ENCODE data around the gene KLHDC8A.

Gene KLHDC8A

GRCh38 chr1:205375835-205376545, 19.3 kb upstream of the KLHDC8A start (continued):
- TF ChIP-seq TSHZ1 (tag by site-specific recombination; IDR thresholded peaks at IDR 0.05; ENCODE audit: borderline replicate concordance): no peak
- no peak for TF ChIP-seq PRDM6 (tag by site-specific recombination; IDR thresholded peaks at IDR 0.05)
- peak; percentile 28; the same call in 1 of the 2 replicates for TF ChIP-seq SP3 (tag by site-specific recombination; IDR thresholded peaks at IDR 0.05)
- no peak for TF ChIP-seq WT1 (tag by site-specific recombination; IDR thresholded peaks at IDR 0.05)
- peak; percentile 94 for TF ChIP-seq PRDM10 (tag by site-specific recombination; IDR thresholded peaks at IDR 0.05)
- no peak for TF ChIP-seq GLIS2 (tag by site-specific recombination; IDR thresholded peaks at IDR 0.05)
- no peak for TF ChIP-seq ZNF623 (tag by site-specific recombination; IDR thresholded peaks at IDR 0.05)
- TF ChIP-seq ZNF311 (tag by site-specific recombination; IDR thresholded peaks at IDR 0.05; ENCODE audit: borderline replicate concordance): no peak
- peak; percentile 79 for TF ChIP-seq ZNF600 (tag by site-specific recombination; IDR thresholded peaks at IDR 0.05)
- no peak for TF ChIP-seq INSM2 (tag by site-specific recombination; IDR thresholded peaks at IDR 0.05)
- TF ChIP-seq ZNF132 (tag by site-specific recombination; IDR thresholded peaks at IDR 0.05; ENCODE audit: borderline replicate concordance): no peak

GRCh38 chr1:205374210-205375078, 17.7 kb upstream of the KLHDC8A start:
- no peaks in the 10 kb centered on the region for H3K36me3 ChIP-seq (ENCODE audit: control insufficient read depth in 2 of 2, insufficient read depth in 1 of 2, low read length in 2 of 2)
- ChIA-PET POLR2A (no interaction called here), CTCF (interaction anchor here (0.6 to 2.5 kb wide), 6 partner anchors 20 to 111 kb away, joined by 3 to 19 read pairs (median 6); no protein-coding TSS in a partner anchor)
- H3K9me3 ChIP-seq (ENCODE audit: control insufficient read depth, insufficient read depth, low read depth, low read length): no peaks in the 10 kb centered on the region
- H3K4me3 ChIP-seq (ENCODE audit: low read depth, low read length): no peak overlapping the region
- peaks cover 35% of the 10 kb centered on the region for H3K4me1 ChIP-seq (ENCODE audit: control insufficient read depth, insufficient read depth, low read length)
- H3K27ac ChIP-seq (ENCODE audit: extremely low read depth, low read depth, low read length): no peak overlapping the region; the same call in 1 of the 2 replicates
- TF ChIP-seq ZNF488 (tag by site-specific recombination; IDR thresholded peaks at IDR 0.05) (no peak), ZNF664 (tag by site-specific recombination; IDR thresholded peaks at IDR 0.05) (no peak), FEZF1 (tag by site-specific recombination; IDR thresholded peaks at IDR 0.05) (peak; percentile 80), PRDM10 (tag by site-specific recombination; IDR thresholded peaks at IDR 0.05) (peak; percentile 96), ZNF660 (tag by site-specific recombination; IDR thresholded peaks at IDR 0.05) (peak; percentile 94), ZNF335 (tag by site-specific recombination; conservative IDR thresholded peaks at IDR 0.05) (peak; percentile 96), HOXA7 (CRISPR knock-in tag; IDR thresholded peaks at IDR 0.05; ENCODE audit: borderline replicate concordance) (no peak), ZBTB20 (tag by site-specific recombination; IDR thresholded peaks at IDR 0.05) (peak; percentile 37; the same call in 1 of the 2 replicates)

Measured in HEK293 (cell line).